Erythroblast (primary cell): ENCODE results near the gene ASB3.

Source experiments
- GATA1 ChIP-seq: IDR thresholded peaks from 2 replicates; pipeline ENCODE4 v1.6.1; 2011; ENCODE audit warnings: low read depth, mild to moderate bottlenecking, control low read depth, low read length, moderate library complexity
- POLR2A ChIP-seq: IDR thresholded peaks from 2 replicates; pipeline ENCODE4 v1.6.1; 2011; ENCODE audit warnings: mild to moderate bottlenecking, low read length

- TF ChIP-seq POLR2A = no peak
- TF ChIP-seq GATA1 = no peak
Measured at GRCh38 chr2:53750041-53750768, 36.5 kb downstream of the ASB3 start.
